GM06990 (cell line): ENCODE data around the gene NPFFR1.

Experiments
- DNase-seq: peaks from one replicate; pipeline ENCODE4 v3.0.0-alpha.2; 2011; ENCODE audit not compliant: insufficient read length; ENCODE audit errors: extremely low read depth
- H3K27me3 ChIP-seq: replicated peaks from 2 replicates; pipeline ENCODE4 v1.6.0; 2011; ENCODE audit warnings: low read length; ENCODE audit not compliant: control insufficient read depth, insufficient read depth
- H3K36me3 ChIP-seq: 2 replicates; pipeline ENCODE4 v1.5.1; 2011; ENCODE audit warnings: low read length; ENCODE audit not compliant: control insufficient read depth, insufficient read depth
- H3K4me3 ChIP-seq: replicated peaks from 2 replicates; pipeline ENCODE4 v1.5.1; 2011; ENCODE audit warnings: low read depth, mild to moderate bottlenecking, control low read depth, low read length
- TF ChIP-seq, protein P1 (sequence below): IDR thresholded peaks from 2 replicates; pipeline ENCODE4 v1.5.1; 2011; ENCODE audit warnings: low read length, control low read depth, mild to moderate bottlenecking, inconsistent platforms; ENCODE audit not compliant: insufficient read depth, poor library complexity, severe bottlenecking

NPFFR1 gene, protein sequence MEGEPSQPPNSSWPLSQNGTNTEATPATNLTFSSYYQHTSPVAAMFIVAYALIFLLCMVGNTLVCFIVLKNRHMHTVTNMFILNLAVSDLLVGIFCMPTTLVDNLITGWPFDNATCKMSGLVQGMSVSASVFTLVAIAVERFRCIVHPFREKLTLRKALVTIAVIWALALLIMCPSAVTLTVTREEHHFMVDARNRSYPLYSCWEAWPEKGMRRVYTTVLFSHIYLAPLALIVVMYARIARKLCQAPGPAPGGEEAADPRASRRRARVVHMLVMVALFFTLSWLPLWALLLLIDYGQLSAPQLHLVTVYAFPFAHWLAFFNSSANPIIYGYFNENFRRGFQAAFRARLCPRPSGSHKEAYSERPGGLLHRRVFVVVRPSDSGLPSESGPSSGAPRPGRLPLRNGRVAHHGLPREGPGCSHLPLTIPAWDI

DNA sequence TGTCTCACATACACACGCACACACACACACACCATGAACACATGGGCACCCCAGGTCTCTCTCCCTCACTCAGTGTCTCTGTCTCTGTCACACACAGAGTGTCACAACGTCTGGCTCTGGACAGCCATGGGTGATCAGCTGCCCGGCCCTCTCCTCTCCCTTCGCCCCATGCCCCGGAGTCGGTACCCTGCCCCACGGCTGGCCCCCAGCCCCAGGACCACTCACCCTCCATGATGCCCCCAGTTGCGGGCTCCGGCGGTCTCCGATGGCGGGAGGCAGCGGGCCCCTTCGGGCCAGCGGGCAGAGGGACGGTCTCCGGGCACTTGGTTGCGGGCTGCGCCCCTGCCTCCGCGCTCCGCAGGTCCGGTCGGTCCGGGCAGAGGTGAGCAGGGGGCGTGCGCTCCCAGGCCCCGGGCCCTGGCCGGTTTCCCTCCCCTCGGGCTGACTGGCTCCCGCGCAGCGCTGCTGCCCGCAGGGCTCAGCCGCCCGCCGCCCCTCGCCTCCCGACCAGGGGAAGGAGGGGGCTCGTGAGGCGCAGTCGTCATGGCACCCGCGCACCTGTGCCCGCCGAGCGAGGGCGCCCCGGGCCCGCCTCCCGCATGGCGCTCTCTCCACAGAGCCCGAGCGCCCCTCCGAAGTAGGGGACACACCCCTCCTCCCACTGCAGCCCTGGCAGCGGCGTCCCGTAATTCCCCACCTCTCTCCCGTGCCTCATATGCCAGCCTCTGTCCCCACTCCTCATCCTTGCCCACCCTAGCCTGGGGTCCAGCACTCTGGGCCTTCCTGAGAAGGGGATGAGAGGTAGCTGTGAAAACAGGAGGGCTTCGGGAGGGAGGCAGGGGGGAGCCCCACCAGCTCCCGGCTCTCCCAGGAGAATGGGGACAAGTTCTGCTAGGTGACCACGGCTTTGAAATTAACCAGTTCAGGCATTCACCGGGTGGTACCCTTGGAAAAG is at the start of gene NPFFR1:
NPFFR1 (minus strand) TSS at position 560 of the 955 bp plus-strand sequence; CDS start at position 232, 328 bp downstream.
- TF ChIP-seq, protein P1, sequence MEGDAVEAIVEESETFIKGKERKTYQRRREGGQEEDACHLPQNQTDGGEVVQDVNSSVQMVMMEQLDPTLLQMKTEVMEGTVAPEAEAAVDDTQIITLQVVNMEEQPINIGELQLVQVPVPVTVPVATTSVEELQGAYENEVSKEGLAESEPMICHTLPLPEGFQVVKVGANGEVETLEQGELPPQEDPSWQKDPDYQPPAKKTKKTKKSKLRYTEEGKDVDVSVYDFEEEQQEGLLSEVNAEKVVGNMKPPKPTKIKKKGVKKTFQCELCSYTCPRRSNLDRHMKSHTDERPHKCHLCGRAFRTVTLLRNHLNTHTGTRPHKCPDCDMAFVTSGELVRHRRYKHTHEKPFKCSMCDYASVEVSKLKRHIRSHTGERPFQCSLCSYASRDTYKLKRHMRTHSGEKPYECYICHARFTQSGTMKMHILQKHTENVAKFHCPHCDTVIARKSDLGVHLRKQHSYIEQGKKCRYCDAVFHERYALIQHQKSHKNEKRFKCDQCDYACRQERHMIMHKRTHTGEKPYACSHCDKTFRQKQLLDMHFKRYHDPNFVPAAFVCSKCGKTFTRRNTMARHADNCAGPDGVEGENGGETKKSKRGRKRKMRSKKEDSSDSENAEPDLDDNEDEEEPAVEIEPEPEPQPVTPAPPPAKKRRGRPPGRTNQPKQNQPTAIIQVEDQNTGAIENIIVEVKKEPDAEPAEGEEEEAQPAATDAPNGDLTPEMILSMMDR, result no peak
- H3K27me3 ChIP-seq, result peaks cover 3% of the 10 kb centered on the region
- no peak within 1 kb of the TSS for H3K4me3 ChIP-seq
- H3K36me3 ChIP-seq, result no peaks in the 10 kb centered on the region
- DNase-seq, result no peak

DNA sequence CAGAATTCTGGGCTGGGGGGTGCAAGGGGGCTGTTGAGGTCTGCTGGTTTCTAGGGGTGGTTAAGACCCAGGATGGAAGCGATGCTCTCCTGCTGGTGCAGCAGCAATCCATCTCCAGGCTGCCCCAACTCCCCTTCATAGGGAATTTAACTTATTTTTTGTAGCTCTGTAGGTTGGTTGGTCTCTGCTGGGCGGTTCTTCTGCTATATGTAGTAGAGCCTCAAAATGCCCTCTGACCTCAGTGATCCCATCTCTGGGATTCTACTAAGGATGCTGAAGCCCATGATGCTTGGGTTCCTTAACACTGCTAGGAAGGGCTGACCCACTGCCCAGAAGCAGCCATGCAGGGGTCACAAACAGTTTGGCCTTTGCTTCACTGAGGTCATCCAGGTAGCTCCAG is 49.5 kb upstream of the NPFFR1 start:
- no peak for DNase-seq
- TF ChIP-seq, protein P1, result no peak
- H3K27me3 ChIP-seq, result no peaks in the 10 kb centered on the region
- H3K4me3 ChIP-seq, result no peak overlapping the region
- no peaks in the 10 kb centered on the region for H3K36me3 ChIP-seq

DNA sequence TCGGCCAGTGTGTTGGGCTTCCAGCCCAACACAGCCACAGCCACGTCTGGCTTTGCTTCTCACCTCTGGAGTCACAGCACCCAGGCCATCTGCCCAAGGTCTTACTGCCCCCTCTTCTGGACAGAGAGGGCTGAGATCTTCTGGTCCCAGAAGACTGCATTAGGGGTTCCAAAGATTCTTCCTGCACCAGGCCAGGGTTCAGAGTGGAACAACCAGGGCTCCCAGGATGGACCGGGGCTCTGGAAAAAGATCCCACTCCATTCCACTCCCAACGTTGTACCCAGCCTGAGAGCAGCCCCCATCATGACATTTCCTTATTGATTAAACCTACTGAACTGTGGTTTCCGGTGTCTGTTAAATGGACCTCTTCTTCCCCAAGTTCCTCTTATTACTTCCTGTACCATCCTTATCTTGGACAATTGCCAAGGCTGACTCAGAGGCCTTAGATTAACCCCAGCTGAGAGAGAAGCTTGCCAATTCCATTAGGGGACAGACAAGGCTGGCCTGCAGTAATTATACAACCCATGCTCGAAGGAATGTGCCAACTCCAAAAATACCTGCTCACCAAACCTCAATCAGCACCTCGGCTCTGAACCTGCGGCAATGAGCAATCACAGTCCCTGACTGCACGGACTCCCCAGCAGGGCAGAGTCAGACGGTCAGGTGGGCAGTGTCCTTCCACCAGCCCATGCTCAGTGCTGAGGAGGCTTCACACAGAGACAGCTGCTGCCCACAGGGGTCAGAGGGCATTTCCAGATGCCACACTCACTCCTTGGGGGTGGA is 47.9 kb upstream of the NPFFR1 start:
- H3K27me3 ChIP-seq, result no peaks in the 10 kb centered on the region
- peak; percentile 77 for DNase-seq
- H3K4me3 ChIP-seq, result no peak overlapping the region
- no peaks in the 10 kb centered on the region for H3K36me3 ChIP-seq
- TF ChIP-seq, protein P1, result peak; percentile 36

DNA sequence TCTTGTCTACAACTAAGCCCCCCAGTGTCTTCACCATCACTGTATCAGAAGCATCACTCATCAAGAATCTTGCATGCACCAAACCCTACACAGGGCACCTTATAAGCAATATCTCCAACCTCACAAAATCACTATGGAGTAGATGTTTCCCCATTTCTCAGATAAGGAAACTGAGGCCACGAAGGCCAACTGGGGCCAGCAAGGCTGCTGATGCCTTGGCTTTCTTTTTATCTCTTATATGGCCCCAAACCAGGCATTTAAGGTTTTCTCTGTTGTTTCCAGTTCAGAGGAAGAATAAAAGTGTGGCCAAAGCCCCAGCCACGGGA is 47.3 kb upstream of the NPFFR1 start:
- TF ChIP-seq, protein P1, result no peak
- Histone ChIP-seq H3K4me3 (no peak overlapping the region), H3K27me3 (no peaks in the 10 kb centered on the region), H3K36me3 (no peaks in the 10 kb centered on the region)
- DNase-seq, result no peak

DNA sequence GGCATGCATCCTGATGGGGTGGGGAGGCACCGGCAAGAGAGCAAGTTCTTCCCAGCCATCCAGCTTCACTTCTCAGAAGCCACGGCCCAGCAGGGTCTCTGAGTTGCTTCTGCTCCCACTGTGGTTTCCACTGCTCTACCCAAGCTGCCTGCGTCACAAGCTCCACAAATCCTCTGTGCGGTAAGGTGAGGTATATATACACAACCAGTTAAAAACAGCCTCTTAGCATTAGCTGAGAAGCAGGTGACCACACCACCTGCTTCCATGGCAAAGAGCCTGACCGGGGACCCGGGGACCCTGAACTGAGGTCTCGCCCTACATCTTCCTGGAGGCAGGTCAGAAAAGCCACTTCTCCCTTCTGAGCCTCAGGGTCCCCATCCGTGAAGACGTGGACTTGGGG is 46.9 kb upstream of the NPFFR1 start:
- TF ChIP-seq, protein P1, result no peak
- no peak for DNase-seq

More for the DNA sequence above, 46.9 kb upstream of the NPFFR1 start:
- Histone ChIP-seq H3K36me3 (no peaks in the 10 kb centered on the region), H3K4me3 (no peak overlapping the region), H3K27me3 (no peaks in the 10 kb centered on the region)
